ENCODE results near the gene ZNF593.

The ZNF593 gene

GRCh38 chr1:26132834-26133167 is 36.9 kb upstream of the ZNF593 start:
- peaks cover 8% of the 10 kb centered on the region for H3K9me3 Mint-ChIP-seq
- H3K27ac Mint-ChIP-seq: no peak overlapping the region
- peaks cover 15% of the 10 kb centered on the region for H3K4me1 Mint-ChIP-seq (ENCODE audit: low read depth)
- peaks cover 3% of the 10 kb centered on the region for H3K36me3 Mint-ChIP-seq (ENCODE audit: low read depth)
- H3K4me3 Mint-ChIP-seq: no peak overlapping the region
- H3K27me3 Mint-ChIP-seq (ENCODE audit: low read depth): no peaks in the 10 kb centered on the region
- DNase-seq (ENCODE audit: low spot score): no peak

GRCh38 chr1:26134466-26134865 is 35.2 kb upstream of the ZNF593 start:
- H3K27me3 Mint-ChIP-seq (ENCODE audit: low read depth): no peaks in the 10 kb centered on the region
- no peaks in the 10 kb centered on the region for H3K36me3 Mint-ChIP-seq (ENCODE audit: low read depth)
- DNase-seq (ENCODE audit: low spot score): no peak
- H3K4me1 Mint-ChIP-seq (ENCODE audit: low read depth): peaks cover 14% of the 10 kb centered on the region
- no peak overlapping the region for H3K4me3 Mint-ChIP-seq
- peaks cover 8% of the 10 kb centered on the region for H3K9me3 Mint-ChIP-seq
- H3K27ac Mint-ChIP-seq: no peak overlapping the region

- peaks cover 5% of the 10 kb centered on the region for H3K9me3 Mint-ChIP-seq
- peaks cover 7% of the 10 kb centered on the region for H3K27me3 Mint-ChIP-seq (ENCODE audit: low read depth)
- H3K36me3 Mint-ChIP-seq (ENCODE audit: low read depth): no peaks in the 10 kb centered on the region
- H3K4me3 Mint-ChIP-seq: no peak overlapping the region
- peak overlapping the region; percentile 15 for H3K27ac Mint-ChIP-seq
- no peak for DNase-seq (ENCODE audit: low spot score)
- H3K4me1 Mint-ChIP-seq (ENCODE audit: low read depth): peaks cover 14% of the 10 kb centered on the region
These were observed 30.6 kb upstream of the ZNF593 start for GRCh38 chr1:26138974-26139558.

- no peaks in the 10 kb centered on the region for H3K9me3 Mint-ChIP-seq
- DNase-seq (ENCODE audit: low spot score): no peak
- peaks cover 7% of the 10 kb centered on the region for H3K27me3 Mint-ChIP-seq (ENCODE audit: low read depth)
- no peak overlapping the region for H3K4me3 Mint-ChIP-seq
- H3K27ac Mint-ChIP-seq: no peak overlapping the region
- H3K36me3 Mint-ChIP-seq (ENCODE audit: low read depth): no peaks in the 10 kb centered on the region
- peaks cover 17% of the 10 kb centered on the region for H3K4me1 Mint-ChIP-seq (ENCODE audit: low read depth)
These were observed 27.5 kb upstream of the ZNF593 start for GRCh38 chr1:26142159-26142558.

- peak overlapping the region; percentile 25 for H3K4me3 Mint-ChIP-seq
- peaks cover 6% of the 10 kb centered on the region for H3K4me1 Mint-ChIP-seq (ENCODE audit: low read depth)
- H3K36me3 Mint-ChIP-seq (ENCODE audit: low read depth): no peaks in the 10 kb centered on the region
- DNase-seq (ENCODE audit: low spot score): peak; percentile 72
- no peak overlapping the region for H3K27ac Mint-ChIP-seq
- no peaks in the 10 kb centered on the region for H3K9me3 Mint-ChIP-seq
- H3K27me3 Mint-ChIP-seq (ENCODE audit: low read depth): peaks cover 30% of the 10 kb centered on the region
These were observed 24.4 kb upstream of the ZNF593 start for GRCh38 chr1:26145041-26145959.

- Mint-ChIP-seq H3K4me1 (ENCODE audit: low read depth) (peaks cover 6% of the 10 kb centered on the region), H3K36me3 (ENCODE audit: low read depth) (no peaks in the 10 kb centered on the region), H3K4me3 (no peak overlapping the region), H3K27ac (no peak overlapping the region), H3K9me3 (no peaks in the 10 kb centered on the region), H3K27me3 (ENCODE audit: low read depth) (peaks cover 30% of the 10 kb centered on the region)
- DNase-seq (ENCODE audit: low spot score): no peak
These were observed 23.8 kb upstream of the ZNF593 start for GRCh38 chr1:26145960-26146294.

GRCh38 chr1:26148887-26149286 is 20.8 kb upstream of the ZNF593 start:
- Mint-ChIP-seq H3K27ac (no peak overlapping the region), H3K4me1 (ENCODE audit: low read depth) (peaks cover 6% of the 10 kb centered on the region), H3K9me3 (no peaks in the 10 kb centered on the region), H3K27me3 (ENCODE audit: low read depth) (peaks cover 37% of the 10 kb centered on the region), H3K36me3 (ENCODE audit: low read depth) (no peaks in the 10 kb centered on the region), H3K4me3 (no peak overlapping the region)
- DNase-seq (ENCODE audit: low spot score): no peak

- no peaks in the 10 kb centered on the region for H3K9me3 Mint-ChIP-seq
These were observed 15.7 kb upstream of the ZNF593 start for GRCh38 chr1:26153966-26154532.

GRCh38 chr1:26154750-26155149 is 15.0 kb upstream of the ZNF593 start:
- H3K9me3 Mint-ChIP-seq: no peaks in the 10 kb centered on the region
- no peak overlapping the region for H3K27ac Mint-ChIP-seq
- H3K27me3 Mint-ChIP-seq (ENCODE audit: low read depth): peaks cover 64% of the 10 kb centered on the region
- no peak for DNase-seq (ENCODE audit: low spot score)
- no peaks in the 10 kb centered on the region for H3K36me3 Mint-ChIP-seq (ENCODE audit: low read depth)
- peaks cover 3% of the 10 kb centered on the region for H3K4me1 Mint-ChIP-seq (ENCODE audit: low read depth)
- H3K4me3 Mint-ChIP-seq: no peak overlapping the region

More at GRCh38 chr1:26153966-26154532, 15.7 kb upstream of the ZNF593 start:
- Mint-ChIP-seq H3K27ac (no peak overlapping the region), H3K4me3 (no peak overlapping the region), H3K27me3 (ENCODE audit: low read depth) (peaks cover 60% of the 10 kb centered on the region), H3K4me1 (ENCODE audit: low read depth) (peaks cover 3% of the 10 kb centered on the region), H3K36me3 (ENCODE audit: low read depth) (no peaks in the 10 kb centered on the region)
- no peak for DNase-seq (ENCODE audit: low spot score)

- Mint-ChIP-seq H3K9me3 (no peaks in the 10 kb centered on the region), H3K27ac (no peak overlapping the region), H3K36me3 (ENCODE audit: low read depth) (no peaks in the 10 kb centered on the region), H3K4me1 (ENCODE audit: low read depth) (peaks cover 3% of the 10 kb centered on the region), H3K27me3 (ENCODE audit: low read depth) (peaks cover 64% of the 10 kb centered on the region), H3K4me3 (no peak overlapping the region)
- DNase-seq (ENCODE audit: low spot score): no peak
These were observed 14.1 kb upstream of the ZNF593 start for GRCh38 chr1:26155370-26156284.

GRCh38 chr1:26156285-26157038 is 13.2 kb upstream of the ZNF593 start:
- Mint-ChIP-seq H3K27ac (no peak overlapping the region), H3K4me1 (ENCODE audit: low read depth) (peaks cover 3% of the 10 kb centered on the region), H3K27me3 (ENCODE audit: low read depth) (peaks cover 67% of the 10 kb centered on the region), H3K9me3 (no peaks in the 10 kb centered on the region), H3K4me3 (no peak overlapping the region), H3K36me3 (ENCODE audit: low read depth) (no peaks in the 10 kb centered on the region)
- DNase-seq (ENCODE audit: low spot score): no peak

- H3K4me3 Mint-ChIP-seq: no peak overlapping the region
- no peaks in the 10 kb centered on the region for H3K9me3 Mint-ChIP-seq
- H3K27ac Mint-ChIP-seq: no peak overlapping the region
- no peaks in the 10 kb centered on the region for H3K36me3 Mint-ChIP-seq (ENCODE audit: low read depth)
- peaks cover 67% of the 10 kb centered on the region for H3K27me3 Mint-ChIP-seq (ENCODE audit: low read depth)
- no peak for DNase-seq (ENCODE audit: low spot score)
- peaks cover 6% of the 10 kb centered on the region for H3K4me1 Mint-ChIP-seq (ENCODE audit: low read depth)
These were observed 11.3 kb upstream of the ZNF593 start for GRCh38 chr1:26158271-26158907.

Data from T-helper 2 cell treated with Interferon-gamma antibody and Interleukin-4, amounts not matched to agents 5 μg/mL and 100 μg/mL, for 36 hours (primary cell).